GM18907 (cell line): ENCODE data around the gene GTF2IRD1.
"Not testable (repeated sequence)": the region's sequence is repeated elsewhere in the genome, so short reads cannot be mapped to it uniquely, and the experiment has no call there.

Source experiments
- ATAC-seq: cut with Tn5 transposase; IDR thresholded peaks from one replicate; pipeline ENCODE4 v1.9.1; 2021; ENCODE audit warnings: mild to moderate bottlenecking, moderate library complexity; ENCODE audit not compliant: unreplicated experiment

GTF2IRD1 gene

GRCh38 chr7:74489997-74490945 lies 36.6 kb downstream of the GTF2IRD1 start:
- no peak for ATAC-seq

- ATAC-seq, result not testable (repeated sequence)
Observed at GRCh38 chr7:74491490-74491889, 37.8 kb downstream of the GTF2IRD1 start.

GRCh38 chr7:74493295-74493694 lies 39.6 kb downstream of the GTF2IRD1 start:
- no peak for ATAC-seq

GRCh38 chr7:74494076-74494548 lies 40.4 kb downstream of the GTF2IRD1 start:
- no peak for ATAC-seq

GRCh38 chr7:74495112-74496086 lies 41.7 kb downstream of the GTF2IRD1 start:
- no peak for ATAC-seq

GRCh38 chr7:74496272-74496671 lies 42.6 kb downstream of the GTF2IRD1 start:
- ATAC-seq, result no peak

GRCh38 chr7:74496773-74497172 lies 43.1 kb downstream of the GTF2IRD1 start:
- not testable (repeated sequence) for ATAC-seq

- no peak for ATAC-seq
Observed at GRCh38 chr7:74498354-74498753, 44.6 kb downstream of the GTF2IRD1 start.

- no peak for ATAC-seq
Observed at GRCh38 chr7:74498996-74499834, 45.5 kb downstream of the GTF2IRD1 start.

GRCh38 chr7:74499835-74500388 lies 46.2 kb downstream of the GTF2IRD1 start:
- ATAC-seq, result no peak

- ATAC-seq, result no peak
Observed at GRCh38 chr7:74501298-74501697, 47.6 kb downstream of the GTF2IRD1 start.

- no peak for ATAC-seq
Observed at GRCh38 chr7:74502216-74502891, 48.6 kb downstream of the GTF2IRD1 start.

GRCh38 chr7:74503061-74503460 lies 49.4 kb downstream of the GTF2IRD1 start:
- ATAC-seq, result no peak

GRCh38 chr7:74503943-74504342 lies 50.2 kb downstream of the GTF2IRD1 start:
- no peak for ATAC-seq

- no peak for ATAC-seq
Observed at GRCh38 chr7:74505471-74506324, 52.0 kb downstream of the GTF2IRD1 start.

- ATAC-seq, result no peak
Observed at GRCh38 chr7:74506325-74506724, 52.6 kb downstream of the GTF2IRD1 start.

- ATAC-seq, result no peak
Observed at GRCh38 chr7:74507538-74508319, 54.0 kb downstream of the GTF2IRD1 start.

GRCh38 chr7:74509453-74509852 lies 55.7 kb downstream of the GTF2IRD1 start:
- not testable (repeated sequence) for ATAC-seq
